Measurements from ENCODE around the gene PTGFRN.

DNA sequence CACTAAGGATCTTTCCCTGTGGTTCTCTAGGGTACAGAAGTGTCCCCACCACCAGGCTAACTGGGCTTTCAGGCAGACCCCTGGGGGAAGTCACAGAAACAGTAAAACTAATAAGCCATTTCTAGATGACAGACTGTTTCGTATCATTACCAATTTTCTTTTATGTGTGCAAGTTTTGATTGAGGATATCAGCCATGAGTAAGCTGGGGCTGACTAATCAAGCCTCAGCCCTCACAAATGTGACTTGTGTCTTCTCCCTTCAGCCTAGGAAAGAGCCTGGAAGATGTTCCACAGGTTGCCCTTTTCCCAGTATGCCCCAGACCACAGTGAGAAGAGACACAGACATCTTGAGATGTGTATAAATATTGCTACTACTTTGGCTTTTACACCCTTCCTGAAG is 10.5 kb downstream of the PTGFRN start:
- TF ChIP-seq CTCF (optimal IDR thresholded peaks at IDR 0.05 in 1 of 3, IDR thresholded peaks at IDR 0.05 in 1 of 3, conservative IDR thresholded peaks at IDR 0.05 in 1 of 3; ENCODE audit: extremely low read depth in 1 of 3, insufficient read depth in 2 of 3, low read length in 3 of 3) (no peak), EZH2 (IDR thresholded peaks at IDR 0.05; ENCODE audit: low read length) (no peak)

Measured in keratinocyte (primary cell).